Fibroblast of lung (primary cell): ENCODE data around the gene TAF10.

Experiments
- EZH2 ChIP-seq: IDR thresholded peaks from 2 replicates; pipeline ENCODE4 v1.5.1; 2012; ENCODE audit warnings: low read length, control low read depth, mild to moderate bottlenecking; ENCODE audit errors: missing control alignments
- TF ChIP-seq, protein P1 (sequence below), 2 donors: IDR thresholded peaks in 1 of 2; conservative IDR thresholded peaks in 1 of 2; 1 replicate in 1 of 2; 2 replicates in 1 of 2; pipeline ENCODE4 v1.5.1; 2011 to 2012; ENCODE audit warnings: low read length in 2 of 2, control low read depth in 1 of 2, inconsistent platforms in 1 of 2, low read depth in 1 of 2, mild to moderate bottlenecking in 1 of 2

DNA sequence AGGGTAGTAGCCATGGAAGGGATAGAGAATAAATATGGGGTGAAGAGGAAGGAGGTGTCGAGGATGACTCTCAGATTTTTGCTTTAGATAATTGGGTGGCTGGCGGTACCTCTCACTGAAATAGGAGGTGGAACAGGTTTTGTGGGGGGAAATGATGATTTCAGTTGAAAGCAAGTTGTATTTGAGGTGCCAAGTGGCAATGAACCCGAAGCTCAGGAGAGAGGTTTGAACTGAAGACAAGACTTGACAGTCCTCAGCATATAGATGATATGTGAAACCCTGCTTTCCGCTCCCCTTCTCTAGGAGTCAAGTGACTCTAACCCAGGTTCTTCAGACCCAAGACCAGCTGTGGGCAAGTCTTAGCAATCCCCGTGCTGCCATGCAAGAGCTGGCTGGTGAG is 42.3 kb downstream of the TAF10 start:
- TF ChIP-seq, protein P1, sequence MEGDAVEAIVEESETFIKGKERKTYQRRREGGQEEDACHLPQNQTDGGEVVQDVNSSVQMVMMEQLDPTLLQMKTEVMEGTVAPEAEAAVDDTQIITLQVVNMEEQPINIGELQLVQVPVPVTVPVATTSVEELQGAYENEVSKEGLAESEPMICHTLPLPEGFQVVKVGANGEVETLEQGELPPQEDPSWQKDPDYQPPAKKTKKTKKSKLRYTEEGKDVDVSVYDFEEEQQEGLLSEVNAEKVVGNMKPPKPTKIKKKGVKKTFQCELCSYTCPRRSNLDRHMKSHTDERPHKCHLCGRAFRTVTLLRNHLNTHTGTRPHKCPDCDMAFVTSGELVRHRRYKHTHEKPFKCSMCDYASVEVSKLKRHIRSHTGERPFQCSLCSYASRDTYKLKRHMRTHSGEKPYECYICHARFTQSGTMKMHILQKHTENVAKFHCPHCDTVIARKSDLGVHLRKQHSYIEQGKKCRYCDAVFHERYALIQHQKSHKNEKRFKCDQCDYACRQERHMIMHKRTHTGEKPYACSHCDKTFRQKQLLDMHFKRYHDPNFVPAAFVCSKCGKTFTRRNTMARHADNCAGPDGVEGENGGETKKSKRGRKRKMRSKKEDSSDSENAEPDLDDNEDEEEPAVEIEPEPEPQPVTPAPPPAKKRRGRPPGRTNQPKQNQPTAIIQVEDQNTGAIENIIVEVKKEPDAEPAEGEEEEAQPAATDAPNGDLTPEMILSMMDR (conservative IDR thresholded peaks at IDR 0.05 in 1 of 2, IDR thresholded peaks at IDR 0.05 in 1 of 2; ENCODE audit: low read depth in 1 of 2, low read length in 2 of 2) = no peak
- no peak for TF ChIP-seq EZH2
